HG03575 (cell line): ENCODE data around the gene SPINT1.

Experiments
- ATAC-seq: cut with Tn5 transposase; IDR thresholded peaks from one replicate; pipeline ENCODE4 v1.9.1; 2021; ENCODE audit not compliant: unreplicated experiment, insufficient number of reproducible peaks, low FRiP score; ENCODE audit errors: extremely low read depth

SPINT1 gene

GRCh38 chr15:40906991-40907802, 63.3 kb downstream of the SPINT1 start:
- ATAC-seq: no peak
